ENCODE results near the gene SULF2. TPM values are rescaled to one million over a fixed set of nuclear protein-coding genes. Genes with fewer than 3 reads are reported as not detected.

SULF2 gene
- polyA plus RNA-seq, 3 donors: 67.5 to 79.3 (median 69.8) TPM

DNA sequence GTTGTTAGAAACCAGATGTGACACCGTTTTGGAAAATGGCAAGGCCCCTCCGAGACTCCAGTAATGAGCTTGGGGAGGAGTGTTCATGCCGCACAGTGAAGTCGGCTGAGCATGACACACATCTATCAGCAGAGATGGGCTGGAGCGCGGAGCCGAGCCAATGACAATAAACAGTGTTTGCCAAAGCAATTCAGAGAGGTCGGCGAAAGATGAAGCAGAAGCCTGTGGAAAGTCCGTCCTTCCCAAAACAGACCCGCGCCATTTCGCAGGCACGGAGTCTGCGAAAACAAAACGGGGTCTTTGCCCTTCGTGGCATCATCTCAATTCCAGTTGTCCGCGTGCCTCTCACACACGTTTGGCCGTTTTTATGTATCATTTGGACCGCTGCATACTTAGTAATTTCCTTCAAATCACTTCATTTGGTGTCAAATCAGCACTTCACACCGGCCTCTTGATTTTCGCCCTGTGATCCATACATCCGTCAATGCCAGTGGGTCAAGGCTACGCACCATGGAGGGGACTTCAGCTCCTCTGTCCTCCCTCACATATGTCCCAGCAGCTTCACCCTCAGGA, 71.3 kb downstream of the SULF2 start:
- peak; percentile 56 for DNase-seq

DNA sequence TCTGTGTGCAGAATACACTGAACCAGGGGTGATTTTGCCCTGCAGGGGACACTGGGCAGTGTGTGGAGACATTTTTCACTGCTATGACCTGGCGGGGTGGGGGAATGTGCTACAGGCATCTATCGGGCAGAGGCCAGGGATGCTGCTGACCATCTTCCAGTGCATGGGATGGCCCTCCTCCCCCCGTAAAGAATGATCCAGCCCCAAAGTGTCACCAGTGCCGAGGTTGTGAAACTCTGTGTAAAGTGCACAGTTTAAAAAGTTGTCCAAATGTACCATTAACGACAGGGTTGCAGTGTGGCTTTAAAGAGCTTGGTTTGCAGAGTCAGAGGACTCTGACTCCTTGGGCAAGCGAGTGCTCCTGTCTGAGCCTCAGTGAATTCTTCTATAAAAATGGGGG, 72.1 kb downstream of the SULF2 start:
- DNase-seq: no peak

DNA sequence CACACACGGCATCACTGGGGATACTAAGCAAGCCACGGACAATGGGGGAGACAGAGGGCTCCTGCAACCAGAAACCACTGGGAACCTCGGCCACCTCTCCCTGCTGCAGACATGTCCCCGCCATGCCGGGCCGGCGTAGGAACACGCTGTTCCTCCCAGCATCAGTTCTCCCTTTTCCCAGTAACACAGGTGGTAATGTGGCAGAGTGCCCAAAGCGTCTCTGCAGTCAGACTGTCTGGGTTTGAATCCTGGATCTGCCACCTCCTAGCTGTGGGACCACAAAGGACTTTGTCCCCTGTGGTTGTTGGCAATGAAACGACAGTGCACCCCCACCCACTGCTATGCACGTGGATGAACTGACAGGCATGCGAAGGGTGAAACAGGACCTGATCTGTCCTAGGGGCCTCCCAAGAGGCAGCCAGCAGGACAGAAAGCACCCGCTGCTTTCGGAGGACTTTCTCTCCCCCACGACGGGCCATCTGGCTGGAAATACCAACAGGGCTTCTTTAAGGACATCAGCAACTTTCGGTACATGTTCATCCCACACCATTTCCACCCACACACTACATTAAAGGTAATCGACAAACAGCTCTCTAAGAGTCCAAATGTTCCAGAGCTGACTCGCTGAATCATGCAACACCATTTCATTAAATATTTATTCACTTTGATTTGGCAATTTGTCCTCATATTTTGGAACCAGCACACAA, 74.1 kb downstream of the SULF2 start:
- DNase-seq: no peak

DNA sequence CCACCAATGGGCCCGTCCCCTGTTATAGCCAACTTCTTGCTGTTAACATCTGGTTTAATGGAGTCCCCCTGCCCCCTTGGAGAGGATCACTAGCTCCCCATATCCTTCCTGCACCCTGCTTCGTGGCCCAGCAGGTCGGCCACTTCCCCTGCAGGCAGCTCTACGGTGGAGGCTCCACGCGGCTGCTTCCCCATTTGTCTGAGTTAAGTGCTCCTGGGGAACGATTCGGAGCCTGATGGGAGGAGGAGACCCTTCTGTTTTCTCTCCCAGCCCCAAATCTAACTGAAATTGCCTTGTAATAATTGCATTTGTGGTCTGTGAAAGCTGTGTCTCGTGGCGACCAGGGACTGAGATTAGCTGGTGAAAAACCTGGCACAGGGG, 74.6 kb downstream of the SULF2 start:
- DNase-seq: no peak

DNA sequence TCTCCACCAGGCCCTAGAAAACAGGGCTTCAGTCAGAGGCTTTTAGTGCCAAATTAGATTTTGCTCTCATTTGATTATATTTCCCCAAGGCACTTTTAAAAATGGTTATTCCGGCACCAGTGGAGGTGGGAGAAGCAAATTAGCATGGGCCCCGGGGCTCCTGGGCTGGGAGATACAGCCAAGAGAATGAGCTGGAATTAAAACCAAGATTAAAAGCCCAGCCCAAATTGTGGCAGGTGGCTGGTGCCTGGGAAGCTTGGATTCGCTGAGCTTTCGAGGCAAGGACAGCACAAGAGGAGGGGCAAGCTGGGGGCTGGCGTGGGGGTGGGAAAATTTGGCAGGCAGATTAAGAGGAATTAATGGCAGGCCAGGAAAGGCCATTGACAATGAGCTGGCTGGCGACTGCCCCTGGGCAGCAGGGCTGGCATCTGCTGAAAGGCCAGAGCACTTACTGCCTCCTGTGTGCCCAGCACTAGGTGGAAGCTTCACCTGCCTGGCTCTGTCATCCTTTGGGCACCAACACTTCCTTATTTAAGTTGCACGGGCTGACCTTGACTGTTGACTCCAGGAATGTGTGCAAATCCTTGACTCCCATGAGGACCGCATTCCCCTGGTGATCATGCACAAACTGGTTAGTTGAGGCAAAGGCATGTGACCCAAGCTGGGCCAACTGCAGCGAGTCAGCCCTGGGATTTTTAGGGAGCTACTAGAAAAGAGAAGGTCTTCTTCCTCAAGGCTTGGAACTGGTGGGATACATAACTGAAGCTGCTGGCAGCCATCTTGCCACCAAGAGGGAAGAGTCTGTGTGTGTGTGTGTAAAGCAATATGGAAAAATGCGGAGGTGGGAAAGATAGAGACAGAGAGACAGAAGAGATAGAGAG, 76.1 kb downstream of the SULF2 start:
- no peak for DNase-seq

- DNase-seq: no peak
Observed at GRCh38 chr20:47708140-47708807, 77.0 kb downstream of the SULF2 start.

DNA sequence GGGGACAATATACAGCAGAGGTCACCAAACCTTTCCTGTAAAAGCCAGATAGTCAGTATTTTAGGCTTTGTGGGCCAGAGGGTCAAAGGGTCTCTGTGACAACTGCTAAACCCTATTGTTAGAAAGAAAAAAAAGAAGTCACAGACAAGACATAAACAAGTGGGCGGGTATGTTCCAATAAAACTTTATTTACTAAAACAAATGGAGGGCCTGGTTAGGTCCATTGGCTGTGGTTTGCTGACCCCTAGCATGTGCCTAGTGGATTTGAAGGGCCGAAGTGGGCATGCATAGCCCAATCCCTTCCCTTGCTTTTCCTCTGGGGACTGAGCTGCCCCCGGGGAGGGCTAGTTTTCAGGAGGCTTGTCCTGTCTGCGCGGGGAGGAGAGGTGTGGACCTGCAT, 78.9 kb downstream of the SULF2 start:
- DNase-seq: no peak

GRCh38 chr20:47705497-47705856, 79.8 kb downstream of the SULF2 start:
- no peak for DNase-seq

- no peak for DNase-seq
Observed at GRCh38 chr20:47704746-47705496, 80.4 kb downstream of the SULF2 start.

DNA sequence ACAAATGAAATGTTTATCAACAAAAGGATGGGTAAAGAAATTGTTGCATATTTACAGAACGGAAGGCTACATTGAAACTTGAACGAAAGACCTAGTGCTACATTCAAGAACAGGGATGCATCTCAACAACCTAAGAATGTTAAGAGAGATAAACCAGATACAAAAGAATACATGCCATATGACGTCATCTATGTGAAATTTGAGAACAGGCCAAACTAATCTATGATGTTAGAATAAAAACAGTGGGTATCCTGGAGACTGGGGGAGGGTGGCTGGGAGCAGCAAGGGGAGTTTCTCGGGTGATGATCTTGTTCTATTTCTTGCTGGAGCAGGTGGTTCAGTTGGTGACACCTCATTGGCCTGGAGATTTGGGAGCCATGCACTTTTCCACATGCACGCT, 81.5 kb downstream of the SULF2 start:
- no peak for DNase-seq

- DNase-seq: no peak
Observed at GRCh38 chr20:47701612-47702011, 83.7 kb downstream of the SULF2 start.

GRCh38 chr20:47700327-47700726, 85.0 kb downstream of the SULF2 start:
- no peak for DNase-seq

GRCh38 chr20:47699818-47700217, 85.5 kb downstream of the SULF2 start:
- DNase-seq: no peak

GRCh38 chr20:47698142-47698541, 87.1 kb downstream of the SULF2 start:
- DNase-seq: no peak

DNA sequence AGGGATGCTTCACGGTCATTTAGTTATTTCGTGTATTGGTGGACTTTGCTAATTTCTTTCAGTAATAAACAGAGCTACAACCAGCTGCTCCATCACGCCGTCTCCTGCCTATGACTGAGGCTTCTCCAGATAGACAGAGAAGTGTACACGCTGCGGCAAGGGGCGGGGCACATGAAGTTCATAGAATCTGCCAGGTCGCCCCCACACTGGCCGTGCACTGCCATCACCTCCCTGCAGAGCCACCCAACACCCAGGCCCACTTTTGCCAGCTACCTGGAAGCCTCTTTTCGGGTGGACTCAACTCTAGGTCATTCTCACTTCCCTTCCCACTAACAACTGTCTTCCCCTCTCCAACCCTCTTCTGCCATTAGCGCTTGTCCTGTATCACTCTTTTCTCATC, 88.4 kb downstream of the SULF2 start:
- no peak for DNase-seq

DNA sequence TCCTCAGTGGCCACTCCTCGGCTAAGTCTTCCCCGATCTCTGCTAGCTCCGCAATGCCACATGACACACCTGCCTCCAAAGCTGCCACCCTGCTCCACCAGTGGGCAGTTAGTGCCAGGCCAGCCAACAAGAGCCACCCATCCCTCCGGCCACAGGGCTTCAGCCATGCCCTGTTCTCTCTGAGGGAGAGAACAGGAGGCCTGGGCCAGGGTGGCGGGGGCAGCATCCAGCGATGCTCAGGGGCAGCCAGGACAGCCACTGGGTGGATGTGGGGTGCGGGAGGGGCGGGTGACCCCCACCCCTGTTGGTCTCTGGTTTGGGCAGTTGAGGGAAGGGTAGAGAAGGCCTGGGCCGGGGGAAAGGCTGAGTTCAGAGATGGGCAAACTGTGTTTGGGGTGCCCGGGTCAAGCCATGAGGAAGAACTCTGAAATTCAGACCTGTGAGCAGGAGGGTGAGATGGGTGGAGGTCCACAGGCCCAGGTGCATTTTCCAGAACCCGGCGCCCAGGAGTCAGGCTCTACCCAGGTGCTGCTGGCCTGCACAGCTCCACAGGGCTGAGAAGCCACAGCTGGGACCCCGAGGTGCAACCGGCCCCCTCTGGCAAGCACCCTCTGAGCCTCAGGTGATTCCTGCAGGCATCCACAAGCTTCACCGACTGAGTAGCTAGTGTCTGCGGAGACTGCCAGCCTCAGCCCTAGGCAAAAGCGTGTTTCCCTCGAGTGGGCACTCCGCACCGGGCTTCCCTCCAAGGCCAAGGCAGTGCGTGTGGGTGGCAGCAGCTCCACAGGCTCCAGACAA, 91.1 kb downstream of the SULF2 start:
- DNase-seq: no peak

- DNase-seq: no peak
Observed at GRCh38 chr20:47691625-47692024, 93.7 kb downstream of the SULF2 start.

- no peak for DNase-seq
Observed at GRCh38 chr20:47689731-47690130, 95.5 kb downstream of the SULF2 start.

DNA sequence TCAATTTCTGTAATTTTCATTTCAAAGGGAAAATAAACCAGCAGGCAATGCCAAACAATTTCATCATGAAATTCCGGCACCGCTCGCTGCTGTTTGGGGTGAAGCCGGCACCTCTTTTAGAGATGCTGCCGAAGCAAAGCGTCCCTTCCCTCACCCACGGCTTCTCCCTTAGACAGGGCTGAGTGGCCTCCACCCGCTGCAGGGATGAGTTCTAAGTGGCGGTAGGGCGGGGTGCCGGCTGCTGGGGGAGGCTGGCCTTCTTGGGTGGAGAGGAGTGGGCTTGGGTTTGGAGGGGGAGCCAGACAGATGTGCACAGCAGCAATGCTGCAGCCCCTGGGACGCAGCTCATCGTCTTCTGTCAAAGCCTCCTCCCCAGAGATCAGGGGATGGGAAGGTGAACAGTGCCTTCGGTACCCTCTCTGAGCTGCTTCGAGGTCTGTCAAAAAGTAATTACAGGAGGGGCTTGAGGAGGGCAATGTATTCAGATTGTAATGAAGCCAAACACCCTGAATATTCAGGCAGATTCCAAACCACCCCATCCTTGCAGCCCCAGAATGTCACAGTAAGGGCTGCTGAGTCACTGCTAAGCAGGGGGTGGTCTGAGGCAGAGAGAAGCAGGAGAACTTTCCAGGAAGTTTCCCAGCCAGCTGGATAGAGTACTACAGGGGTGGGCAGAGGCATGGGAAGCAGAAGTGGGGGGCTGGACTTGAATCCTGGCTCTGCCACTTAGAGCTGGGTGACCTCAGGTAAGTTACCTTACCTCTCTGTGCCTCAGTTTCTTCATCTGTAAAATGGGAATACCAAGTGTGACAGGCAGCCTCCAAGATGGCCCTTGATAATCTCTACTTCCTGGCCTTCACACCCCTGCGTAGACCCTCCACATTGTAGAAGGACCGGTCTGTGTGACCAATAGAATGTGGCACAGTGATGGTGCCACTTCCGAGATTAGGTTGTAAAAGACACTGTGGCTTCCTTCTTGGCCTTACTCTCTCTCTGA, 96.6 kb downstream of the SULF2 start:
- DNase-seq: no peak

Measured in renal pelvis (tissue), 4 donors.